KMS-11 (cell line): ENCODE data around the gene ITGB7.

Experiments
- H2AFZ ChIP-seq: fragments of 200-600 bp; sonication (generic); 2 replicates; pipeline ENCODE4 v1.6.1; 2016; ENCODE audit warnings: antibody characterized with exemption, mixed run types, low read depth
- H3K27ac ChIP-seq: fragments of 200-600 bp; sonication (generic); 2 replicates; pipeline ENCODE4 v1.6.1; 2016; ENCODE audit warnings: mild to moderate bottlenecking, mixed run types
- H3K27me3 ChIP-seq: fragments of 200-600 bp; sonication (generic); 2 replicates; pipeline ENCODE4 v1.6.1; 2017; ENCODE audit warnings: mild to moderate bottlenecking, low read depth, mixed run types, moderate library complexity; ENCODE audit not compliant: insufficient read depth
- H3K36me3 ChIP-seq: fragments of 200-600 bp; sonication (generic); 2 replicates; pipeline ENCODE4 v1.6.1; 2017; ENCODE audit warnings: mild to moderate bottlenecking, mixed run types; ENCODE audit not compliant: insufficient read depth
- H3K4me1 ChIP-seq: fragments of 200-600 bp; sonication (generic); 2 replicates; pipeline ENCODE4 v1.6.1; 2016; ENCODE audit warnings: mild to moderate bottlenecking, low read depth, mixed run types; ENCODE audit not compliant: poor library complexity, severe bottlenecking
- H3K4me2 ChIP-seq: fragments of 200-600 bp; sonication (generic); 2 replicates; pipeline ENCODE4 v1.7.0; 2016; ENCODE audit warnings: mild to moderate bottlenecking, mixed run types
- H3K4me3 ChIP-seq: fragments of 200-600 bp; sonication (generic); IDR thresholded peaks from 2 replicates; pipeline ENCODE4 v1.6.1; 2017; ENCODE audit warnings: low read depth, low read length, mixed read lengths; ENCODE audit not compliant: insufficient read depth
- H3K79me2 ChIP-seq: fragments of 200-600 bp; sonication (generic); 2 replicates; pipeline ENCODE4 v1.6.1; 2016; ENCODE audit warnings: low read depth, mixed run types; ENCODE audit not compliant: insufficient read depth
- H3K9ac ChIP-seq: fragments of 200-600 bp; sonication (generic); 2 replicates; pipeline ENCODE4 v1.6.1; 2016; ENCODE audit warnings: mild to moderate bottlenecking, mixed run types
- H4K20me1 ChIP-seq: fragments of 200-600 bp; sonication (generic); 2 replicates; pipeline ENCODE4 v1.6.1; 2016; ENCODE audit warnings: mild to moderate bottlenecking, mixed run types; ENCODE audit not compliant: insufficient read depth
- TF ChIP-seq, protein P1 (sequence below): fragments of 200-600 bp; sonication (generic); conservative IDR thresholded peaks from 2 replicates; pipeline ENCODE4 v1.6.1; 2017; ENCODE audit warnings: low read depth, mild to moderate bottlenecking, antibody characterized with exemption, low read length, moderate library complexity, mixed read lengths

The ITGB7 gene

DNA sequence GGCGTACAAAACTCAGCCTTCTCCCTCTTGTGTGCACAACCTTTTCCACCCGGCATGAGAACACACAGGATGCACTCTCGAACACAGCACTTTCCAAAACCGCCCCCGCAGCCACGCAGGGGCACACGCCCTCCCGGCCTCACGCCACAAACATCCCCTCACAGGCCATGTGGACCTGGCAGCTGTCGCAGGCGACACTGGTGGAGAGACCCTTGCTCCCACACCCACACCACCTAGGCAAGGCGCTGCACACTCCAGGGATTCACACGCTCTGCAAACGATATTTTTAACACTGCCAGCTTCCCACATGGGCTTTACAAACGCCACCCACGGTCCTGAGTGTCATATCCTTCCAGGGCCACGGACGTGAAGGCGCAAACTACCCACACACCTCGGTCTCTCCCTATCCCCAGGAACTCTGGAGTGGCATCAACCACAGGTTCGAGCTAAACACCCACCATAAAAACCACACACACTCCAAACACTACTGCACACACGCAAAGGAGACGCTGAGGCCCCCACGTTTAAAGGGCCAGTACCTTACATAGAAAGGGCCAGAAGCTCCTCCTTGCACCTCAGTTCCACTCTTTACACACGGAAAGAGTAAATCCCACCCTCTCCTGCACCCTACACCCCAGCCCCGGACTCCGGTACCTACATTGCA, 12.4 kb upstream of the ITGB7 start:
- H2AFZ ChIP-seq, result peak overlapping the region; percentile 34
- H3K4me3 ChIP-seq, result peak overlapping the region; percentile 76
- H3K36me3 ChIP-seq, result no peaks in the 10 kb centered on the region
- TF ChIP-seq, protein P1, sequence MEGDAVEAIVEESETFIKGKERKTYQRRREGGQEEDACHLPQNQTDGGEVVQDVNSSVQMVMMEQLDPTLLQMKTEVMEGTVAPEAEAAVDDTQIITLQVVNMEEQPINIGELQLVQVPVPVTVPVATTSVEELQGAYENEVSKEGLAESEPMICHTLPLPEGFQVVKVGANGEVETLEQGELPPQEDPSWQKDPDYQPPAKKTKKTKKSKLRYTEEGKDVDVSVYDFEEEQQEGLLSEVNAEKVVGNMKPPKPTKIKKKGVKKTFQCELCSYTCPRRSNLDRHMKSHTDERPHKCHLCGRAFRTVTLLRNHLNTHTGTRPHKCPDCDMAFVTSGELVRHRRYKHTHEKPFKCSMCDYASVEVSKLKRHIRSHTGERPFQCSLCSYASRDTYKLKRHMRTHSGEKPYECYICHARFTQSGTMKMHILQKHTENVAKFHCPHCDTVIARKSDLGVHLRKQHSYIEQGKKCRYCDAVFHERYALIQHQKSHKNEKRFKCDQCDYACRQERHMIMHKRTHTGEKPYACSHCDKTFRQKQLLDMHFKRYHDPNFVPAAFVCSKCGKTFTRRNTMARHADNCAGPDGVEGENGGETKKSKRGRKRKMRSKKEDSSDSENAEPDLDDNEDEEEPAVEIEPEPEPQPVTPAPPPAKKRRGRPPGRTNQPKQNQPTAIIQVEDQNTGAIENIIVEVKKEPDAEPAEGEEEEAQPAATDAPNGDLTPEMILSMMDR, result no peak
- H3K79me2 ChIP-seq, result peaks cover 29% of the 10 kb centered on the region; the same call in 1 of the 2 replicates
- H3K9ac ChIP-seq, result peak overlapping the region; percentile 14; the same call in 1 of the 2 replicates
- H3K27me3 ChIP-seq, result no peaks in the 10 kb centered on the region
- peaks cover 50% of the 10 kb centered on the region for H3K4me1 ChIP-seq
- no peaks in the 10 kb centered on the region for H4K20me1 ChIP-seq
- H3K4me2 ChIP-seq, result peak overlapping the region; percentile 76
- peak overlapping the region; percentile 24; the same call in 1 of the 2 replicates for H3K27ac ChIP-seq

DNA sequence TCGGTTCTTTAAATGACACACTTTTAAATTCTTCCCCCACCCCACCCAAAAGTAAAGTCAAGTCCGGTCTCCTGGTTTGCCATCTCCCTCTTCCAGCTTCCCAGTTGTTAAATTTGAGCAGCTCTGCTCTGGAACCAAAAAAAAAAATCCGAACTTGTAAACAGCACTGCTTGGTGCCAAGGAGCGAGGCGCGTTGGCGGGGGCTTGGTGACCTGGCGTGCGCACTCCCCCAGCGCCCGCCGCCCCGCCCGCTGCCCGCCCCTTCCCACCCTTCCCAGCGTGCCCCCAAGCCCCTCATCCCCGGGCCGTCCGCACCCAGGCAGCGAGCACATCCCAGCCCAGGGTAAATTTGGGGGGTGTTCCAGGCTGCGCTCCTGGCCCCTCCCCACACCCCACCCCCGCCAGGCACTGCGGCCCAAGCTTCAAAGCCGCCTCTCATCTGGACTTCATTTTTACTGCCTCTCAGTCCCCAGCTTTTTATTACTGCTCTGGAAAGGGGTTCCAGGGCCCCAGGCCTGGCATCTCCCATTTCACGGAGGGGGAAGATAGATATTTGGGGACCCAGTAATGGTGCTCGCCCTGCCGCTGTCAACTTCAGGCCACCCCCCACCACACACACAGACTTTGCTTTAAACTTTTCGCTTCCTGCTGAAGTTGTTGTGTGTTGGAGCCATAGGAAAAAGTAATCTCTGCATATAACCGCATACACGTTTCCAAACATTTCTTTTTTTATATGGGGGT, 11.7 kb upstream of the ITGB7 start:
- Histone ChIP-seq H3K4me3 (no peak overlapping the region), H4K20me1 (no peaks in the 10 kb centered on the region), H3K4me1 (peaks cover 47% of the 10 kb centered on the region), H3K27me3 (no peaks in the 10 kb centered on the region), H3K9ac (no peak overlapping the region), H3K27ac (no peak overlapping the region), H3K4me2 (peak overlapping the region; percentile 76), H3K36me3 (no peaks in the 10 kb centered on the region), H2AFZ (no peak overlapping the region), H3K79me2 (peaks cover 29% of the 10 kb centered on the region; the same call in 1 of the 2 replicates)
- TF ChIP-seq, protein P1, result no peak

DNA sequence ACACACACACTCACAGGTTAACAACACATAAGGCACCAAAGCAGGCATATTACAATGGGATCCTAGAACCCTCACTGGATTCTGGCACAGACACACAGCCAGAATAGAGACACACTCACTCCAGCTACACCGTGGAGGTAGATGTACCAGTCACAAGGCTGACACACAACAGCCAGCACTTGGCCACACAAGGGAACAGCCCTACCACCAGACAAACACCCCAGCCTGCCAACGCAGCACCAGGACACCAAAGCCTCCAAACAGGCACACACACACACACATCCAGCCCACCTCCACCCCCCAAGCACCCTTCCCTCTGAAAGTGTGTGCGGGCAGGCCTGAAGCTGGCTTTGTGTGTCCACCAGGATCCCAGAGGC, 10.9 kb upstream of the ITGB7 start:
- H2AFZ ChIP-seq, result no peak overlapping the region
- no peak overlapping the region for H3K4me3 ChIP-seq
- H3K36me3 ChIP-seq, result no peaks in the 10 kb centered on the region
- H3K4me2 ChIP-seq, result no peak overlapping the region; the same call in 1 of the 2 replicates
- TF ChIP-seq, protein P1, result no peak
- H3K27me3 ChIP-seq, result no peaks in the 10 kb centered on the region
- peaks cover 49% of the 10 kb centered on the region for H3K4me1 ChIP-seq
- peaks cover 29% of the 10 kb centered on the region; the same call in 1 of the 2 replicates for H3K79me2 ChIP-seq
- H3K9ac ChIP-seq, result no peak overlapping the region
- no peak overlapping the region for H3K27ac ChIP-seq
- no peaks in the 10 kb centered on the region for H4K20me1 ChIP-seq

DNA sequence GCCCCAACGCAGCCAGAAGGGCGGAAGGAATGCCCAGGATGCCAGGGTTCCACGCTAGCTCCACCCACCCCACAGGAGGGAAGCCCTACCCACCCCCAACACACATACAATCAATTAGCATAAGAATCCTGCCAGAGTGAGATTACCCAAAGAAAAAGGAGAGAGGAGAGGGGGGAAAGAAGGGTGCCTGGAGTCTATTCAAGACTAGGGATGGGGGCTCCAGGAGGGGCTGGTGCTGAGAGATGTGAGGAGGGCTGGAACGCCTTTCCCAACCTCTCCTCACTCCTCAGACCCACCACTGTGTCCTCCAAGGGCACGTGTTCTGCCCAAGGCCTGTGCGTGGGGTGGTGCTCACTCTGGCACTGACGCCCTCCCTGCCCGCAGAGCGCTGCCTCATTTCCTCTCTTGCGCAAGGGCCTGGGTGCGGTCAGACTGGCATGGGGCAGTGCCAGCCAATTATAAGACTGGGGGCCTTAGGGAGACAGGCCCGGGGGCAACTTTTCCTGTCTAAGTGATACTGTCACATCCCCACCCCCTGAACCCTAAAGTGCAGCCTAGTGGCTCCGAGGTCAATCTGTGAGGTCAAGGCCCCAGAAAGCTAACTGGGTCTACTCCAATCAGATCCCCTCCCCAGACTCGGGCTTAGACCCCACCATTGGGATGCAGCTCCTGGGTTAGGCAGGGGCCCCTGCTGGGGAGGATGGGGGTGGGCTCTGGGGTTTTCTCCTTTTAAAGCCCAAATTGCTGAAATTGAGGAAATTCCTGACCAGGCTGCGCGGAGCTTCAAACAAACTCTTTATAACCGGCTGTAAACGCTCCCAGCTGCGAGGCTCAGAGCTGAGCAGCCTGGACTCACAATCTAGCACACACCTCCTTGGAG, 10.2 kb upstream of the ITGB7 start:
- no peaks in the 10 kb centered on the region for H3K36me3 ChIP-seq
- peaks cover 48% of the 10 kb centered on the region for H3K4me1 ChIP-seq
- H2AFZ ChIP-seq, result no peak overlapping the region
- H3K27me3 ChIP-seq, result no peaks in the 10 kb centered on the region
- TF ChIP-seq, protein P1, result no peak
- H3K9ac ChIP-seq, result no peak overlapping the region
- H3K4me2 ChIP-seq, result no peak overlapping the region; the same call in 1 of the 2 replicates
- no peak overlapping the region for H3K4me3 ChIP-seq
- H4K20me1 ChIP-seq, result no peaks in the 10 kb centered on the region
- peaks cover 29% of the 10 kb centered on the region; the same call in 1 of the 2 replicates for H3K79me2 ChIP-seq
- no peak overlapping the region for H3K27ac ChIP-seq
